BE2C (cell line): Measurements from ENCODE around the gene SEH1L. TPM values are rescaled to one million over a fixed set of nuclear protein-coding genes. Genes with fewer than 3 reads are reported as not detected.
A peak's percentile ranks its signal among the peaks of the same experiment; 100 is the strongest.
"Not testable (repeated sequence)": the region's sequence is repeated elsewhere in the genome, so short reads cannot be mapped to it uniquely, and the experiment has no call there.

Experiments
- DNase-seq: peaks from one replicate; pipeline ENCODE4 v3.0.0-alpha.2; 2020
- H3K27me3 ChIP-seq: fragments of 250-450 bp; sonication (Bioruptor Pico); 2 replicates; pipeline ENCODE4 v1.5.1; 2020; ENCODE audit warnings: mild to moderate bottlenecking
- H3K36me3 ChIP-seq: fragments of 250-450 bp; sonication (Bioruptor Pico); 2 replicates; pipeline ENCODE4 v1.5.1; 2020; ENCODE audit warnings: mild to moderate bottlenecking
- H3K4me1 ChIP-seq: fragments of 250-450 bp; sonication (Bioruptor Pico); 2 replicates; pipeline ENCODE4 v1.5.1; 2020
- H3K4me3 ChIP-seq: 2 replicates; pipeline ENCODE4 v1.5.1; 2011; ENCODE audit warnings: low read depth, low read length
- H3K9me3 ChIP-seq: fragments of 250-450 bp; sonication (Bioruptor Pico); 2 replicates; pipeline ENCODE4 v1.5.1; 2020
- polyA plus RNA-seq: library from polyadenylated mRNA; unstranded; fragments of >200 nt; gene quantifications from one replicate; pipeline ENCODE4 v1.2.1, GENCODE V29; 2012; ENCODE audit warnings: low read depth, missing spikeins; ENCODE audit not compliant: insufficient read length, insufficient read depth
- TF ChIP-seq, protein P1 (sequence below): IDR thresholded peaks from 2 replicates; pipeline ENCODE4 v1.5.1; 2012; ENCODE audit warnings: mild to moderate bottlenecking, low read depth, low read length

The SEH1L gene, protein sequence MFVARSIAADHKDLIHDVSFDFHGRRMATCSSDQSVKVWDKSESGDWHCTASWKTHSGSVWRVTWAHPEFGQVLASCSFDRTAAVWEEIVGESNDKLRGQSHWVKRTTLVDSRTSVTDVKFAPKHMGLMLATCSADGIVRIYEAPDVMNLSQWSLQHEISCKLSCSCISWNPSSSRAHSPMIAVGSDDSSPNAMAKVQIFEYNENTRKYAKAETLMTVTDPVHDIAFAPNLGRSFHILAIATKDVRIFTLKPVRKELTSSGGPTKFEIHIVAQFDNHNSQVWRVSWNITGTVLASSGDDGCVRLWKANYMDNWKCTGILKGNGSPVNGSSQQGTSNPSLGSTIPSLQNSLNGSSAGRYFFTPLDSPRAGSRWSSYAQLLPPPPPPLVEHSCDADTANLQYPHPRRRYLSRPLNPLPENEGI
- polyA plus RNA-seq, result 22.0 TPM

DNA sequence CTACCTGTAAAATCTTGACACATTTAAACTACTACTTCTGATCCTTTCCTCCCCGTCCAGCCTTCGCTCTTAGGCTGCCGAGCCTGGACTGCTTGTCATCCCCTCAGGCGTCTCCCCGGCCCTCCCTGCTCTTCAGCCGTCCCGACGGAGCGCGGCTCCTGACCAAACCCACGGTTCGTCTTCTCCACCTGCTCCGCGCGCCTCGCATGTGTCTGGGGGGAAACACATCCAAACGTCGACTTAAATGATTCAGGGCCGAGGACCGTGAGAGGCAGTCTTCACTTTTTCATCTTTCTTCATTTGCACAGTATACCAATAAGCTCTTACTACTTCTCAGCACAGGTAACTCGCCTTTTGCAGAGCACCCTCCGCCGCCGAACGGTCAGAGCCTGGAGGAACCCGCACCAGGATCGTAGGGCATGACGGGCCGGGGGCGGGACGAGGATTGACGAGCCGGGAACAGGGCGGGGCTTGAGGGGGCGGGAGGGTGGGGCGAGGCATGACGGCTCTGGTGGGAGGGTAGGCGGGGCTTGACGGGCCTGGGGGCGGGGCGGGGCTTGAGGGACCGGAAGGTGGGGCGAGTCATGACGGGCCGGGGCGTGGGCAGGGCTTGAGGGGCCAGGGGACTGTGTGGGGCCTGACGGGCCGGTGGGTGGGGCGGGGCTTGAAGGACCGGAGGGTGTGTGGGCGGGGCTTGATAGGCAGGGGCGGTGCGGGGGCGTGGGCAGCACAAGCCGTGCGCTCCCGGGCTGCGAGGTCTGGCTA, at the start of gene SEH1L:
Gene SEH1L (plus strand): TSS at position 727 of the 765 bp plus-strand sequence. CDS start 111 bp downstream, outside the sequence.
- TF ChIP-seq, protein P1, sequence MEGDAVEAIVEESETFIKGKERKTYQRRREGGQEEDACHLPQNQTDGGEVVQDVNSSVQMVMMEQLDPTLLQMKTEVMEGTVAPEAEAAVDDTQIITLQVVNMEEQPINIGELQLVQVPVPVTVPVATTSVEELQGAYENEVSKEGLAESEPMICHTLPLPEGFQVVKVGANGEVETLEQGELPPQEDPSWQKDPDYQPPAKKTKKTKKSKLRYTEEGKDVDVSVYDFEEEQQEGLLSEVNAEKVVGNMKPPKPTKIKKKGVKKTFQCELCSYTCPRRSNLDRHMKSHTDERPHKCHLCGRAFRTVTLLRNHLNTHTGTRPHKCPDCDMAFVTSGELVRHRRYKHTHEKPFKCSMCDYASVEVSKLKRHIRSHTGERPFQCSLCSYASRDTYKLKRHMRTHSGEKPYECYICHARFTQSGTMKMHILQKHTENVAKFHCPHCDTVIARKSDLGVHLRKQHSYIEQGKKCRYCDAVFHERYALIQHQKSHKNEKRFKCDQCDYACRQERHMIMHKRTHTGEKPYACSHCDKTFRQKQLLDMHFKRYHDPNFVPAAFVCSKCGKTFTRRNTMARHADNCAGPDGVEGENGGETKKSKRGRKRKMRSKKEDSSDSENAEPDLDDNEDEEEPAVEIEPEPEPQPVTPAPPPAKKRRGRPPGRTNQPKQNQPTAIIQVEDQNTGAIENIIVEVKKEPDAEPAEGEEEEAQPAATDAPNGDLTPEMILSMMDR, result no peak
- no peaks in the 10 kb centered on the region for H3K27me3 ChIP-seq
- DNase-seq, result peak; percentile 97
- no peaks in the 10 kb centered on the region for H3K9me3 ChIP-seq
- H3K4me1 ChIP-seq, result no peaks in the 10 kb centered on the region
- H3K36me3 ChIP-seq, result no peaks in the 10 kb centered on the region
- H3K4me3 ChIP-seq, result peak within 1 kb of the TSS; percentile 70

DNA sequence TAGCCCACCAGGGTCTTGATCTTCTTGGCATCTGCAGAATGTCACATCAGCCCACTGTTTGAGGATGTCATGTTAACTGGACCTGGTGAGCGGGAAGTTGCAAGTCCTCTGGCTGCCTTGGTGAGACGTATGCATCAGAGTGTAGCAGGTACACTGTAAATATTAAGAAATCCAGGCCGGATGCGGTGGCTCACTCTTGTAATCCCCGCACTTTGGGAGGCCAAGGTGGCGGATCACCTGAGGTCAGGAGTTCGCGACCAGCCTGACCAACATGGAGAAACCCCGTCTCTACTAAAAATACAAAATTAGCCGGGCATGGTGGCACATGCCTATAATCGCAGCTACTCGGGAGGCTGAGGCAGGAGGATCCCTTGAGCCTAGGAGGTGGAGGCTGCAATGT, 46.6 kb upstream of the SEH1L start:
- not testable (repeated sequence) for H3K4me3 ChIP-seq, H3K27me3 ChIP-seq, H3K4me1 ChIP-seq, H3K36me3 ChIP-seq, H3K9me3 ChIP-seq, DNase-seq

DNA sequence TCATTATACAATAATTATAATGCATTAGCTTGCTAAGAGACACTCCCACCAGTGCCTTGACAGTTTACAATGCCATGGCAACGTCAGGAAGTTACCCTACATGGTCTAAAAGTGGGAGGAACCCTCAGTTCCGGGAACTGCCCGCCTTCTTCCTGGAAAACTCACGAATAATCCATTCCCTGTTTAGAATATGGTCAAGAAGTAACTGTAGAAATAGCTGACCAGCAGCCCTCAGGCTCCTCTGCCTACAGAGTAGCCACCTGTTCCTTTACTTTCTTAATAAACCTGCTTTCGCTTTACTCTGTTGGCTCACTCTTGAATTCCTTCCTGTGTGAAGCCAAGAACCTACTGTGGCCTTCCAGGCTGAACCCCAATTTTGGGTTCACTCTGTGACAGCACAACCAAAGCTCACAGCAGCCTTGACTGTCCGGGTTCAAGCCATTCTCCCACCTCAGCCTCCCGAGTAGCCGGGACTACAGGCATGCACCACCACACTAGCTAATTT, 43.7 kb upstream of the SEH1L start:
- Histone ChIP-seq H3K4me3 (no peak overlapping the region), H3K9me3 (no peaks in the 10 kb centered on the region), H3K4me1 (no peaks in the 10 kb centered on the region), H3K36me3 (no peaks in the 10 kb centered on the region), H3K27me3 (no peaks in the 10 kb centered on the region)
- no peak for DNase-seq
- TF ChIP-seq, protein P1, result no peak

DNA sequence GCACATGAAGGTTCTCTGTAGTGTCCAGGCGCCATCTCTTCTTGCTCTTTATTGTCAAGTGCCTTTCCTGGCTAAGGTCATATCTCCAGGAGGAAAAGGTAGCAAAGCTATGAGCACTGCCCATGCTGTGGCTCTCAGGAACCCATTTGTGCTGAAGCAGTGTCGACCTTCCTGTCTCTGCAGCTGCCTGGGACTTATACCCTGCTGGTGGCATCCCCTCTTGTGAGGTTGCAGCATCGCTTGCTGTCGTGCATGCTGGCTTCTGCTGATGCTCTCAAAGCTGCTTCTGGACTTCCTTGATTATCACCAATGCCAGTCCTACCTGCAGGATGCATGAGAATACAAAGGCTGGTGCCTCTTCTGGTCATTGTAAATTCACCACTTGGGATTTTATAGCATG, 41.7 kb upstream of the SEH1L start:
- Histone ChIP-seq H3K9me3 (no peaks in the 10 kb centered on the region), H3K27me3 (no peaks in the 10 kb centered on the region), H3K4me3 (no peak overlapping the region), H3K36me3 (no peaks in the 10 kb centered on the region), H3K4me1 (no peaks in the 10 kb centered on the region)
- TF ChIP-seq, protein P1, result no peak
- no peak for DNase-seq

DNA sequence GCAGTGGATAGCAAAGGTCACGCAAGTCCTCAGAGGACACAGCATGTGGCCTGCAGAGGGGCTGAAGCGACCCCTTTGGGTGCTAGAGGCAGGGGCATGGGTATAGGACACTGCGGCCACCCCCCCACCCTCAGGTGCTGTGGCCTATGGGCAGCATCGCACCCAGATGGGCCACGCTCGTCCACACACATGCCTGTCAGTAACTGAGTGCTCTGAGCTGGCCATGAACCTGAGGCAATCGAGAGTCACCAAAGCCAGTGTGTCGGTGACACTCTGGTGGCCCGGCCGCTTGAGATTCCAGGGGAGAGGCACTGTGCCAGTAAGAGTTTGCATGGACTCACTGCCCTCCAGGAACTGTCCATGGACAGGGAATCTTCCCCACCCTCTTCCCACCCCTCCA, 41.0 kb upstream of the SEH1L start:
- no peaks in the 10 kb centered on the region for H3K9me3 ChIP-seq
- DNase-seq, result no peak
- TF ChIP-seq, protein P1, result no peak
- H3K27me3 ChIP-seq, result no peaks in the 10 kb centered on the region
- H3K4me3 ChIP-seq, result no peak overlapping the region
- H3K36me3 ChIP-seq, result no peaks in the 10 kb centered on the region
- no peaks in the 10 kb centered on the region for H3K4me1 ChIP-seq

DNA sequence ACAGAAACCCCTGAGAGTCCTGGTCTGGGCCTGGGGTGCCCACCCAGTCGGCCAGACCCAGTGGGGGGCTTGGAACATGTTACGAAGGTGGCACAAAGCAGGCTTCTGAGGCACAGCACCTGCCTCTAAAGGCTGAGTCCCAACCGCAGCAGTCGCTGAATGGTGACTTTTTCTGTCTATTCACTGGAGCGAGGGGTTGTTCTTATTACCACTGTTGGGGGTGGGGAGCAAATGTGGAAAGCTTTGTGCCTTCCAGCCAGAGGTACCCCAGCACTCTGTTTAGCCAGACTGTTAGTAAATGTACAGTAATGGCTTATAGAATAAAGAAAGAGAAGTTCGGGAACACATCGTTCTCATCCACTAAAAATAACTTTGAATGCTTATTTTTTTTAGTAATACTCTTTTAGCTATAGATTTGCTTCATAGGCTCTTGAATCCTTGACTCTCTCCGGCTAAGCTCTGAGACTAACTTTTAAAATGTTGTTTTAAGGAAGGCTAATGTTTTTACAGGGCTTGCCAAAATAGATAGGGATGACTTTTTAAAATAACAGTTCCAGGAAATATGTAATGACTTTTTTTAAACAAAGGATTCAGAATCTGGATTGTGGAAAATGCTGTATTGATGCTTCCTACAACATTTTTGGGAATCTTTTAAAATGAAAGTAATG, 40.4 kb upstream of the SEH1L start:
- no peaks in the 10 kb centered on the region for H3K27me3 ChIP-seq
- no peak overlapping the region for H3K4me3 ChIP-seq
- TF ChIP-seq, protein P1, result no peak
- no peaks in the 10 kb centered on the region for H3K4me1 ChIP-seq
- H3K36me3 ChIP-seq, result no peaks in the 10 kb centered on the region
- no peak for DNase-seq
- H3K9me3 ChIP-seq, result no peaks in the 10 kb centered on the region
